HCT116 (cell line): ENCODE results near the gene MRPS33.

Experiments used
- EGR1 ChIP-seq: IDR thresholded peaks from 2 replicates; pipeline ENCODE4 v1.6.1; 2012; ENCODE audit warnings: low read depth
- ELF1 ChIP-seq: IDR thresholded peaks from 2 replicates; pipeline ENCODE4 v1.6.1; 2012; ENCODE audit warnings: low read depth, borderline replicate concordance
- EZH2phosphoT487 ChIP-seq: fragments of 200-600 bp; IDR thresholded peaks from 2 replicates; pipeline ENCODE4 v1.6.1; 2018; ENCODE audit warnings: antibody characterized with exemption, borderline replicate concordance
- ZFX ChIP-seq: fragments of 450-650 bp; IDR thresholded peaks from 2 replicates; pipeline ENCODE4 v1.6.1; 2017
- ZNF274 ChIP-seq: fragments of 200-500 bp; sonication (Bioruptor generic); IDR thresholded peaks from 2 replicates; pipeline ENCODE4 v1.6.1; 2014; ENCODE audit warnings: mild to moderate bottlenecking, low read depth, low read length, inconsistent platforms
- TF ChIP-seq, protein P1 (sequence below), 3 experiments: fragments of 200-600 bp in 1 of 3; sonication (generic) in 1 of 3; IDR thresholded peaks in 2 of 3; conservative IDR thresholded peaks in 1 of 3; 2 replicates each; pipeline ENCODE4 v1.5.1; 2012 to 2017; ENCODE audit warnings: low read depth in 2 of 3, low read length in 2 of 3, antibody characterized with exemption in 1 of 3, borderline replicate concordance in 1 of 3, control low read depth in 1 of 3, mild to moderate bottlenecking in 1 of 3, mixed read lengths in 1 of 3, mixed run types in 1 of 3, moderate library complexity in 1 of 3; ENCODE audit not compliant: insufficient read depth in 1 of 3
- TF ChIP-seq, protein P2 (sequence below): IDR thresholded peaks from 2 replicates; pipeline ENCODE4 v1.6.1; 2012
- TF ChIP-seq, protein P3 (sequence below): IDR thresholded peaks from 2 replicates; pipeline ENCODE4 v1.6.1; 2012; ENCODE audit warnings: low read depth
- TF ChIP-seq, protein P4 (sequence below): IDR thresholded peaks from 2 replicates; pipeline ENCODE4 v1.6.1; 2011; ENCODE audit warnings: mild to moderate bottlenecking, low read length, moderate library complexity; ENCODE audit not compliant: insufficient replicate concordance; ENCODE audit errors: extremely low read depth

DNA sequence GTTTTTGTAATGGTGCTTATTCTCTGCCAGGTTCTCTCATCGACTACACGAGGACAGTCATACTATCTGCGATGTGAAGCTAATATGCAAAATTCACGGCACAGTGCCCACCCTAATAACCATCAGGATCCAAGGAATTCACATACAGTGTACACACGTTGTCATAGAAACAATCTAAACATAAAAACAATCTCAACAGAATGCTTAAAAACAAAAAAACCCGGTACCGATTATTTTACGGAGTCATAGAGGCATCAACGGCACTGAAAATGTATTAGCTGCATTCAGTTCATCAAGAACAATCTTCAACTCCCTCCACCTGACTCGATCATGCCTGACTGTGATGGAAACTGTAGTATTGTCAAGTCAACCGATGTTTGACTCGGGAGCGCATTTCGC, 628 bp downstream of the MRPS33 start:
- no peak for TF ChIP-seq ELF1
- TF ChIP-seq, protein P1, sequence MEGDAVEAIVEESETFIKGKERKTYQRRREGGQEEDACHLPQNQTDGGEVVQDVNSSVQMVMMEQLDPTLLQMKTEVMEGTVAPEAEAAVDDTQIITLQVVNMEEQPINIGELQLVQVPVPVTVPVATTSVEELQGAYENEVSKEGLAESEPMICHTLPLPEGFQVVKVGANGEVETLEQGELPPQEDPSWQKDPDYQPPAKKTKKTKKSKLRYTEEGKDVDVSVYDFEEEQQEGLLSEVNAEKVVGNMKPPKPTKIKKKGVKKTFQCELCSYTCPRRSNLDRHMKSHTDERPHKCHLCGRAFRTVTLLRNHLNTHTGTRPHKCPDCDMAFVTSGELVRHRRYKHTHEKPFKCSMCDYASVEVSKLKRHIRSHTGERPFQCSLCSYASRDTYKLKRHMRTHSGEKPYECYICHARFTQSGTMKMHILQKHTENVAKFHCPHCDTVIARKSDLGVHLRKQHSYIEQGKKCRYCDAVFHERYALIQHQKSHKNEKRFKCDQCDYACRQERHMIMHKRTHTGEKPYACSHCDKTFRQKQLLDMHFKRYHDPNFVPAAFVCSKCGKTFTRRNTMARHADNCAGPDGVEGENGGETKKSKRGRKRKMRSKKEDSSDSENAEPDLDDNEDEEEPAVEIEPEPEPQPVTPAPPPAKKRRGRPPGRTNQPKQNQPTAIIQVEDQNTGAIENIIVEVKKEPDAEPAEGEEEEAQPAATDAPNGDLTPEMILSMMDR (IDR thresholded peaks at IDR 0.05 in 2 of 3, conservative IDR thresholded peaks at IDR 0.05 in 1 of 3; ENCODE audit: borderline replicate concordance in 1 of 3, insufficient read depth in 1 of 3, low read depth in 2 of 3, low read length in 2 of 3): no peak
- TF ChIP-seq ZNF274: no peak
- TF ChIP-seq, protein P2, sequence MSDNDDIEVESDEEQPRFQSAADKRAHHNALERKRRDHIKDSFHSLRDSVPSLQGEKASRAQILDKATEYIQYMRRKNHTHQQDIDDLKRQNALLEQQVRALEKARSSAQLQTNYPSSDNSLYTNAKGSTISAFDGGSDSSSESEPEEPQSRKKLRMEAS: no peak
- no peak for TF ChIP-seq ZFX
- no peak for TF ChIP-seq EZH2phosphoT487
- TF ChIP-seq, protein P3, sequence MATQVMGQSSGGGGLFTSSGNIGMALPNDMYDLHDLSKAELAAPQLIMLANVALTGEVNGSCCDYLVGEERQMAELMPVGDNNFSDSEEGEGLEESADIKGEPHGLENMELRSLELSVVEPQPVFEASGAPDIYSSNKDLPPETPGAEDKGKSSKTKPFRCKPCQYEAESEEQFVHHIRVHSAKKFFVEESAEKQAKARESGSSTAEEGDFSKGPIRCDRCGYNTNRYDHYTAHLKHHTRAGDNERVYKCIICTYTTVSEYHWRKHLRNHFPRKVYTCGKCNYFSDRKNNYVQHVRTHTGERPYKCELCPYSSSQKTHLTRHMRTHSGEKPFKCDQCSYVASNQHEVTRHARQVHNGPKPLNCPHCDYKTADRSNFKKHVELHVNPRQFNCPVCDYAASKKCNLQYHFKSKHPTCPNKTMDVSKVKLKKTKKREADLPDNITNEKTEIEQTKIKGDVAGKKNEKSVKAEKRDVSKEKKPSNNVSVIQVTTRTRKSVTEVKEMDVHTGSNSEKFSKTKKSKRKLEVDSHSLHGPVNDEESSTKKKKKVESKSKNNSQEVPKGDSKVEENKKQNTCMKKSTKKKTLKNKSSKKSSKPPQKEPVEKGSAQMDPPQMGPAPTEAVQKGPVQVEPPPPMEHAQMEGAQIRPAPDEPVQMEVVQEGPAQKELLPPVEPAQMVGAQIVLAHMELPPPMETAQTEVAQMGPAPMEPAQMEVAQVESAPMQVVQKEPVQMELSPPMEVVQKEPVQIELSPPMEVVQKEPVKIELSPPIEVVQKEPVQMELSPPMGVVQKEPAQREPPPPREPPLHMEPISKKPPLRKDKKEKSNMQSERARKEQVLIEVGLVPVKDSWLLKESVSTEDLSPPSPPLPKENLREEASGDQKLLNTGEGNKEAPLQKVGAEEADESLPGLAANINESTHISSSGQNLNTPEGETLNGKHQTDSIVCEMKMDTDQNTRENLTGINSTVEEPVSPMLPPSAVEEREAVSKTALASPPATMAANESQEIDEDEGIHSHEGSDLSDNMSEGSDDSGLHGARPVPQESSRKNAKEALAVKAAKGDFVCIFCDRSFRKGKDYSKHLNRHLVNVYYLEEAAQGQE: no peak
- TF ChIP-seq, protein P4, sequence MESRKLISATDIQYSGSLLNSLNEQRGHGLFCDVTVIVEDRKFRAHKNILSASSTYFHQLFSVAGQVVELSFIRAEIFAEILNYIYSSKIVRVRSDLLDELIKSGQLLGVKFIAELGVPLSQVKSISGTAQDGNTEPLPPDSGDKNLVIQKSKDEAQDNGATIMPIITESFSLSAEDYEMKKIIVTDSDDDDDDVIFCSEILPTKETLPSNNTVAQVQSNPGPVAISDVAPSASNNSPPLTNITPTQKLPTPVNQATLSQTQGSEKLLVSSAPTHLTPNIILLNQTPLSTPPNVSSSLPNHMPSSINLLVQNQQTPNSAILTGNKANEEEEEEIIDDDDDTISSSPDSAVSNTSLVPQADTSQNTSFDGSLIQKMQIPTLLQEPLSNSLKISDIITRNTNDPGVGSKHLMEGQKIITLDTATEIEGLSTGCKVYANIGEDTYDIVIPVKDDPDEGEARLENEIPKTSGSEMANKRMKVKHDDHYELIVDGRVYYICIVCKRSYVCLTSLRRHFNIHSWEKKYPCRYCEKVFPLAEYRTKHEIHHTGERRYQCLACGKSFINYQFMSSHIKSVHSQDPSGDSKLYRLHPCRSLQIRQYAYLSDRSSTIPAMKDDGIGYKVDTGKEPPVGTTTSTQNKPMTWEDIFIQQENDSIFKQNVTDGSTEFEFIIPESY: no peak
- no peak for TF ChIP-seq EGR1
